ENCODE data around the gene SLC7A8. TPM values are rescaled to one million over a fixed set of nuclear protein-coding genes. Genes with fewer than 3 reads are reported as not detected.

Gene SLC7A8
- total and polyA plus RNA-seq, 10 of the 15 experiments (the other 5 are each of a cell fraction or from before 2014, with no cell fraction given), result 0.06 to 0.28 (median 0.21) TPM; not detected in 7

DNA sequence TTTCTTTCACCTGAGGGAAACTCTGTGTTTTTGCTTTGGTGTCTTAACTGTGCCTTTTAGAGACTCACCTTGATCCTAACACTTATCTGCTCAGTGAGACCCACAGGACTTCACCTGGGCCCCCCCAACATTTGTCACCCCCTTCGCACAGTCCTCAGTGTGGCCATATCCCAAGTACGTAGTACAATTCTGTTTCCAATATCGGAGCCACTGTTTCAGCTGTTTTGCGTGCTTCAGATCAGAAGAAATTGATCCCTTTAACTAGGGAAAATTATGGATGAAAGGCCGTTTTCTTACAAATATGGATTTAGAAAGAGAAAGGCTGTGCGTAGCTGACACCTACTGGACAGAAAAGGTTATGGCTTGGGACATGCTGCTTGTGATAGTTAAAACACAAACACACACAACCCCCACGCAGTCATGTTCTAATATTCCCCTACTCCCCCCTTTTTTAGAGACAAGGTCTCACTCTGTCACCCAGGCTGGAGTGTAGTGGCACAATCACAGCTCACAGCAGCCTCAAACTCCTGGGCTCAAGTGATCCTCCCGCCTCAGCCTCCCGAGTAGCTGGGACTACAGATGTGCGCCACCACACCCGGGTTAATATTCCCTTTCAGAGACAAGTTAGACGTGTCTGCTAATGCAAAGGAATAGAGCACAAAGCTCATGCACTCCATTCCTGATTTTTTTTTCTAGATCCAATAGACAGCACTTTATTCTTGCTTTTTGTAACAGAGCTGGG lies 3.6 kb upstream of the SLC7A8 start:
- ChIA-PET CTCF (interaction anchor here (0.5 to 8.5 kb wide), 16 partner anchors 10 to 193 kb away, joined by 3 to 127 read pairs (median 4); partner anchors contain the start of gene CEBPE), RAD21 (ENCODE audit: unreplicated experiment) (interaction anchor here (0.6 to 3.0 kb wide), 8 partner anchors 9 to 214 kb away, joined by 3 to 13 read pairs (median 4); no protein-coding TSS in a partner anchor), SMC1A (ENCODE audit: uncharacterized antibody, unreplicated experiment) (interaction anchor here (0.6 to 5.3 kb wide), 8 partner anchors 10 to 118 kb away, joined by 3 to 34 read pairs (median 4); partner anchors contain the start of genes ACIN1 and C14orf119), POLR2A (no interaction called here)
- Histone ChIP-seq H3K9me3 (replicated peaks; ENCODE audit: control insufficient read depth, insufficient read depth, low read length) (no peaks in the 10 kb centered on the region), H3K79me2 (ENCODE audit: control insufficient read depth, insufficient read depth, low read length) (no peaks in the 10 kb centered on the region), H3K4me2 (ENCODE audit: control insufficient read depth, insufficient read depth) (no peak overlapping the region), H3K9ac (ENCODE audit: control insufficient read depth, insufficient read depth, low read length) (no peak overlapping the region), H3K27me3 (replicated peaks in 1 of 2; ENCODE audit: control insufficient read depth in 2 of 2, insufficient read depth in 2 of 2, low read length in 1 of 2) (peaks cover 1 to 5% of the 10 kb centered on the region in 2 experiments; a peak in 3 of 4 replicates), H3K4me3 (no peak overlapping the region), H3K36me3 (ENCODE audit: control insufficient read depth in 2 of 2, insufficient read depth in 2 of 2, low read length in 1 of 2) (no peaks in the 10 kb centered on the region), H4K20me1 (ENCODE audit: control insufficient read depth, insufficient read depth) (no peaks in the 10 kb centered on the region), H3K4me1 (ENCODE audit: control insufficient read depth, insufficient read depth, low read length) (peaks cover 7% of the 10 kb centered on the region; the same call in 1 of the 2 replicates), H3K27ac (ENCODE audit: control insufficient read depth, insufficient read depth) (no peak overlapping the region), H2AFZ (ENCODE audit: control insufficient read depth, low read depth, low read length) (no peak overlapping the region)
- WGBS (ENCODE audit: insufficient coverage, insufficient replicate concordance, low lambda C conversion rate, missing lambda C conversion rate), result 47% methylated on average over 12 of the region's 12 CpGs
- ATAC-seq (peak; percentile 73), FAIRE-seq (no peak), DNase-seq (ENCODE audit: low read depth, low spot score) (peak; percentile 5)
- TF ChIP-seq RAD21 (IDR thresholded peaks at IDR 0.05; ENCODE audit: insufficient read depth, low read depth, low read length) (peak; percentile 71), TAF1 (IDR thresholded peaks at IDR 0.05; ENCODE audit: borderline replicate concordance, low read depth, low read length) (no peak), SMC3 (IDR thresholded peaks at IDR 0.05; ENCODE audit: borderline replicate concordance, low read length) (peak; percentile 73; the same call in 1 of the 2 replicates)
- TF ChIP-seq, protein P1, sequence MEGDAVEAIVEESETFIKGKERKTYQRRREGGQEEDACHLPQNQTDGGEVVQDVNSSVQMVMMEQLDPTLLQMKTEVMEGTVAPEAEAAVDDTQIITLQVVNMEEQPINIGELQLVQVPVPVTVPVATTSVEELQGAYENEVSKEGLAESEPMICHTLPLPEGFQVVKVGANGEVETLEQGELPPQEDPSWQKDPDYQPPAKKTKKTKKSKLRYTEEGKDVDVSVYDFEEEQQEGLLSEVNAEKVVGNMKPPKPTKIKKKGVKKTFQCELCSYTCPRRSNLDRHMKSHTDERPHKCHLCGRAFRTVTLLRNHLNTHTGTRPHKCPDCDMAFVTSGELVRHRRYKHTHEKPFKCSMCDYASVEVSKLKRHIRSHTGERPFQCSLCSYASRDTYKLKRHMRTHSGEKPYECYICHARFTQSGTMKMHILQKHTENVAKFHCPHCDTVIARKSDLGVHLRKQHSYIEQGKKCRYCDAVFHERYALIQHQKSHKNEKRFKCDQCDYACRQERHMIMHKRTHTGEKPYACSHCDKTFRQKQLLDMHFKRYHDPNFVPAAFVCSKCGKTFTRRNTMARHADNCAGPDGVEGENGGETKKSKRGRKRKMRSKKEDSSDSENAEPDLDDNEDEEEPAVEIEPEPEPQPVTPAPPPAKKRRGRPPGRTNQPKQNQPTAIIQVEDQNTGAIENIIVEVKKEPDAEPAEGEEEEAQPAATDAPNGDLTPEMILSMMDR (IDR thresholded peaks at IDR 0.05 in 2 of 3, conservative IDR thresholded peaks at IDR 0.05 in 1 of 3; ENCODE audit: control insufficient read depth in 2 of 3, extremely low read depth in 1 of 3, insufficient read depth in 1 of 3, low read depth in 3 of 3, low read length in 3 of 3), result peak; percentile 58 to 67 (median 66)
- no TSS peak for BruUV-seq (replicated peaks)
- intact Hi-C loops (cut with micrococcal nuclease; ENCODE audit: unreplicated experiment) (loop anchor here (1.0 to 2.0 kb wide), 2 partner anchors 67 to 118 kb away; no protein-coding TSS in a partner anchor), in situ Hi-C loops (cut with MboI) (loop anchor here (10.0 kb wide), 1 partner anchor 62 kb away; no protein-coding TSS in a partner anchor)

Data from GM12878 (cell line).